Esophagus squamous epithelium (tissue), 4 donors: Measurements from ENCODE around the gene GPD1.

ENCODE experiments used
- CTCF ChIP-seq, 6 experiments: fragments of 450-650 bp in 4 of 6; fragments of 200-600 bp in 2 of 6; sonication (generic) in 2 of 6; IDR thresholded peaks; one replicate each; pipeline ENCODE4 v1.5.1; 2016 to 2019; ENCODE audit warnings: antibody characterized with exemption in 6 of 6, mild to moderate bottlenecking in 4 of 6, moderate library complexity in 4 of 6
- POLR2A ChIP-seq, 4 donors: fragments of 450-650 bp; IDR thresholded peaks; one replicate each; pipeline ENCODE4 v1.6.1; 2017; ENCODE audit warnings: antibody characterized with exemption in 4 of 4, mild to moderate bottlenecking in 4 of 4, moderate library complexity in 3 of 4

DNA sequence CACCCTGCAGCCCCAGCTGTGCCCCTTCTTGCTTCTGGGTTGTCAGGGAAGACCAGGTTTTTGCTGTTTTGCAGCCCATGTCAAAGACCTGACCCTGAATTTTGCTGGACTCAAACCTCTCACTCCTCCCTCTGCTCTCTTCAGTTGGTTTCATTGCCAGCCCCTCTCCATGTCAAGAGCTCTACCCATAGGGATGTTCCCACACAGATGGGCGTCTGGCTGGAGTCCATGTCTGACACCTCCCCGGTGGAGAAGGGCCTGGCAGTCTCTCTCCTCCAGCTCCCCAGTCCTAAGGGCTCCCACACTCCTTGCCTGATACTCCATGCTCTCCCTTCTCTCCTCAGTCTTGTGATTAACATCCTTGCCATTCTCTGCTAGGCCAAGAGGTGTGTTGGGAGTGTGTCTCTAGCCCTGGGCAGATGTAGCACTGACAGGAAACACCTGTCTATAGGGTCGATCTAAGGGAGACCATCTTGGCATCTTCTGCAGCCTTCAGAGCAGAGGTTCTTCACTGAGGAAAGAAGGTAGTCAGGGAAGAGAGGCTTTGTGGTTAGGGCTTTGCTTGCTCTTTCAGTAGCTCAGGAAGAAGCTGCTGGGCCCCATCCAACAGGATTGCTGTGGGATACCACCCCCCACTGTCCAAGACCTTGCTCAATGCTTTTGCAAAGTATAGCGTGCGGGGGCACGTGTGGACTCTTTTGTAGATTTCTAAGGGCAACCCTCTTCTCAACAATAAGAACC is 41.7 kb upstream of the GPD1 start:
- no peak for TF ChIP-seq CTCF (IDR thresholded peaks at IDR 0.05)
- TF ChIP-seq POLR2A (IDR thresholded peaks at IDR 0.05) = no peak
